ENCODE results near the gene IRGQ. TPM values are rescaled to one million over a fixed set of nuclear protein-coding genes. Genes with fewer than 3 reads are reported as not detected.

The IRGQ gene
- total RNA-seq, 1 experiment from 2014 or later, result 34.2 TPM

DNA sequence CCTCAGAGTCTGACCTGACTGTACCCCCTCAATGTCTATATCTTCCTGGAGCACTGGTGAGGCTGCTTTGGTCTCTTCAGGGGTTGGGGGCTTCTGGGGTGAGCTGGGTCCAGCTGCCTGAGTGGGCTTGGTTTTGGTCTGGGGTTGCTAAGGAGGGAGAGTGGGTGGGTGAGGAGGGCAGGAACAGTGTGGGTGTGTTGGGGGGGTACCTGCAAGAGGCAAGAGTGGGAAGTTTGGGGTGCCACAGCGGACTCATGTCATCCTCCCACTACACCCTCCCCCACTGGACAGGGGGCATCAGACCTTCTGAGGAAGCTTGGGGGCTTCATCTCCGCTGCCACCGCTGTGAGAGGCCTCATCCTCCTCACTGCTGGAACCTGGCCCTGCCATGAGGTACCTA is 49.4 kb downstream of the IRGQ start:
- CTCF ChIA-PET, result interaction anchor here (1.4 kb wide), 1 partner anchor 9 kb away, joined by 4 read pairs; no protein-coding TSS in a partner anchor
- H3K4me1 Mint-ChIP-seq (ENCODE audit: low read depth, unreplicated experiment), result no peaks in the 10 kb centered on the region
- BruUV-seq (replicated peaks), result no TSS peak
- no peak overlapping the region for H3K27ac Mint-ChIP-seq (ENCODE audit: unreplicated experiment)
- intact Hi-C loops (cut with micrococcal nuclease; ENCODE audit: unreplicated experiment), result no loop called here
- H3K36me3 Mint-ChIP-seq (ENCODE audit: insufficient read depth, unreplicated experiment), result peaks cover 44% of the 10 kb centered on the region
- no peak overlapping the region for H3K4me3 Mint-ChIP-seq (ENCODE audit: low read depth, unreplicated experiment)
- TF ChIP-seq, protein P1, sequence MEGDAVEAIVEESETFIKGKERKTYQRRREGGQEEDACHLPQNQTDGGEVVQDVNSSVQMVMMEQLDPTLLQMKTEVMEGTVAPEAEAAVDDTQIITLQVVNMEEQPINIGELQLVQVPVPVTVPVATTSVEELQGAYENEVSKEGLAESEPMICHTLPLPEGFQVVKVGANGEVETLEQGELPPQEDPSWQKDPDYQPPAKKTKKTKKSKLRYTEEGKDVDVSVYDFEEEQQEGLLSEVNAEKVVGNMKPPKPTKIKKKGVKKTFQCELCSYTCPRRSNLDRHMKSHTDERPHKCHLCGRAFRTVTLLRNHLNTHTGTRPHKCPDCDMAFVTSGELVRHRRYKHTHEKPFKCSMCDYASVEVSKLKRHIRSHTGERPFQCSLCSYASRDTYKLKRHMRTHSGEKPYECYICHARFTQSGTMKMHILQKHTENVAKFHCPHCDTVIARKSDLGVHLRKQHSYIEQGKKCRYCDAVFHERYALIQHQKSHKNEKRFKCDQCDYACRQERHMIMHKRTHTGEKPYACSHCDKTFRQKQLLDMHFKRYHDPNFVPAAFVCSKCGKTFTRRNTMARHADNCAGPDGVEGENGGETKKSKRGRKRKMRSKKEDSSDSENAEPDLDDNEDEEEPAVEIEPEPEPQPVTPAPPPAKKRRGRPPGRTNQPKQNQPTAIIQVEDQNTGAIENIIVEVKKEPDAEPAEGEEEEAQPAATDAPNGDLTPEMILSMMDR (IDR thresholded peaks at IDR 0.05; ENCODE audit: unreplicated experiment), result no peak
- no peak for DNase-seq
- H3K9me3 Mint-ChIP-seq (ENCODE audit: low read depth, unreplicated experiment), result no peaks in the 10 kb centered on the region
- no peaks in the 10 kb centered on the region for H3K27me3 Mint-ChIP-seq (ENCODE audit: unreplicated experiment)

DNA sequence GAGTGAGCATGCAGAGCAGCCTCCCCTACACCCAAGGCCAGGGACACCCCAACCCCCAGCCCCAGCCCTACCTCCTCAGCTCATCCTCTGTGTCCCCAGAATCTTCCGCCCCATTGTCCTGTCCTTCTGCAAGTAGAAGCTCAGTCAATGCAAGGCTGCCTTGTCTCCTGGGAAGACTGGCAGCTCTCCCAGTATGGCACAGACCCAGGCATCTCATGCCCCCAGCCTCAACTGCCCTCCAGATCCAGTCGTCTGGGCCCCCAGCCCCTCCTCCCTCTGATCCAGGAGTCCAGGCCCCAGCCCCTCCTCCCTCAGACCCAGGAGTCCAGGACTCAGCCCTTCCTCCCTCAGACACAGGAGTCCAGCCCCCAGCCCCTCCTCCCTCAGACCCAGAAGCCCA is 50.0 kb downstream of the IRGQ start:
- H3K4me3 Mint-ChIP-seq (ENCODE audit: low read depth, unreplicated experiment), result no peak overlapping the region
- H3K36me3 Mint-ChIP-seq (ENCODE audit: insufficient read depth, unreplicated experiment), result peaks cover 43% of the 10 kb centered on the region
- TF ChIP-seq, protein P1 (IDR thresholded peaks at IDR 0.05; ENCODE audit: unreplicated experiment), result no peak
- DNase-seq, result no peak
- no peaks in the 10 kb centered on the region for H3K27me3 Mint-ChIP-seq (ENCODE audit: unreplicated experiment)
- no peak overlapping the region for H3K27ac Mint-ChIP-seq (ENCODE audit: unreplicated experiment)
- no TSS peak for BruUV-seq (replicated peaks)
- no peaks in the 10 kb centered on the region for H3K4me1 Mint-ChIP-seq (ENCODE audit: low read depth, unreplicated experiment)
- no peaks in the 10 kb centered on the region for H3K9me3 Mint-ChIP-seq (ENCODE audit: low read depth, unreplicated experiment)
- intact Hi-C loops (cut with micrococcal nuclease; ENCODE audit: unreplicated experiment), result no loop called here
- CTCF ChIA-PET, result interaction anchor here (1.4 kb wide), 1 partner anchor 9 kb away, joined by 4 read pairs; no protein-coding TSS in a partner anchor

DNA sequence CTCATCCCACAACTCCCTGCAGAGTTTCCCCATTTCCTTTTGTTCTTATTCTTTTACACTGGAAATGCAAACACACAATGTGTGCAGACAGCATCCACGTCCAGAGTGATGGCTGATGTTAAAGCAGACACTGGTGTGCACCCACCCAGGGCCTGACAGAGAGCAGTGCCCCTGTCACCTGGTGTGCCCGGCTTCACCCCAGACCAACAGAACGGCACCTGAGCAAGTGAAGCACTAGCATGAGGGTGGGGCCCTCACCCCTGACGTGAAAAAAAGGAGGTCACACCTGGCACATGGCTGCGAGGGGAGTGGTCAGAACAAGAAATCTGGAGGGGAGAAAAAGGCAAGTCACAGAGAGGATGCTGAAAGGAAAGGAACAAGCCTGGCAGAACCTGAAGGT is 50.7 kb downstream of the IRGQ start:
- no peaks in the 10 kb centered on the region for H3K4me1 Mint-ChIP-seq (ENCODE audit: low read depth, unreplicated experiment)
- H3K27ac Mint-ChIP-seq (ENCODE audit: unreplicated experiment), result no peak overlapping the region
- no peaks in the 10 kb centered on the region for H3K27me3 Mint-ChIP-seq (ENCODE audit: unreplicated experiment)
- TF ChIP-seq, protein P1 (IDR thresholded peaks at IDR 0.05; ENCODE audit: unreplicated experiment), result no peak
- H3K36me3 Mint-ChIP-seq (ENCODE audit: insufficient read depth, unreplicated experiment), result peaks cover 36% of the 10 kb centered on the region
- H3K9me3 Mint-ChIP-seq (ENCODE audit: low read depth, unreplicated experiment), result no peaks in the 10 kb centered on the region
- no peak overlapping the region for H3K4me3 Mint-ChIP-seq (ENCODE audit: low read depth, unreplicated experiment)
- no peak for DNase-seq
- intact Hi-C loops (cut with micrococcal nuclease; ENCODE audit: unreplicated experiment), result no loop called here
- CTCF ChIA-PET, result no interaction called here
- BruUV-seq (replicated peaks), result no TSS peak

DNA sequence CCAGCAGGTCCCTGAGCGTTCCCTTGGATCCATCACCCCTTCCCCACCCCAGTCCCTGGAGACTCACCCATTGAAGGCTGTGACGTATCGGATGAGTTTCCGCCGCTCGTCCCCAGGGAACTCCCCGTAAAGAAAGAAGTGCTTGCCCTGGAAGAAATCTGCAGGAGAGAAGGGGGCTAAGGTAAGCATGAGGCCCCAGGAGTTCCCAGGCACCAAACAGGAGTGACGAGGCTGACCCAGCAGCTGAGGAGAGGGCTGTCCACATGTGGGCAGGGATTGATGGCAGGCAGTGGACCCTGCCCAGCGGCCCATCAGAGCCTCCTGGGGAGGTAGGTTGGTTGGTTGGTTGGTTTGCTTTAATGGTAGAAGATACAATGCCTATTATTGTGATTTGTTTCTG is 51.9 kb downstream of the IRGQ start:
- TF ChIP-seq, protein P1 (IDR thresholded peaks at IDR 0.05; ENCODE audit: unreplicated experiment), result no peak
- intact Hi-C loops (cut with micrococcal nuclease; ENCODE audit: unreplicated experiment), result no loop called here
- CTCF ChIA-PET, result no interaction called here
- no peak for DNase-seq
- no peak overlapping the region for H3K27ac Mint-ChIP-seq (ENCODE audit: unreplicated experiment)
- BruUV-seq (replicated peaks), result no TSS peak
- no peak overlapping the region for H3K4me3 Mint-ChIP-seq (ENCODE audit: low read depth, unreplicated experiment)
- H3K9me3 Mint-ChIP-seq (ENCODE audit: low read depth, unreplicated experiment), result peaks cover 2% of the 10 kb centered on the region
- peaks cover 40% of the 10 kb centered on the region for H3K36me3 Mint-ChIP-seq (ENCODE audit: insufficient read depth, unreplicated experiment)
- no peaks in the 10 kb centered on the region for H3K27me3 Mint-ChIP-seq (ENCODE audit: unreplicated experiment)
- H3K4me1 Mint-ChIP-seq (ENCODE audit: low read depth, unreplicated experiment), result no peaks in the 10 kb centered on the region
